OCI-M2 (cell line): Measurements from ENCODE around the gene ASB13.
"Not testable (repeated sequence)": the region's sequence is repeated elsewhere in the genome, so short reads cannot be mapped to it uniquely, and the experiment has no call there.

Experiments
- DNase-seq: peaks from one replicate; lab custom pipeline; 2025; ENCODE audit not compliant: unreplicated experiment; lab: John Stamatoyannopoulos, UW

The ASB13 gene

DNA sequence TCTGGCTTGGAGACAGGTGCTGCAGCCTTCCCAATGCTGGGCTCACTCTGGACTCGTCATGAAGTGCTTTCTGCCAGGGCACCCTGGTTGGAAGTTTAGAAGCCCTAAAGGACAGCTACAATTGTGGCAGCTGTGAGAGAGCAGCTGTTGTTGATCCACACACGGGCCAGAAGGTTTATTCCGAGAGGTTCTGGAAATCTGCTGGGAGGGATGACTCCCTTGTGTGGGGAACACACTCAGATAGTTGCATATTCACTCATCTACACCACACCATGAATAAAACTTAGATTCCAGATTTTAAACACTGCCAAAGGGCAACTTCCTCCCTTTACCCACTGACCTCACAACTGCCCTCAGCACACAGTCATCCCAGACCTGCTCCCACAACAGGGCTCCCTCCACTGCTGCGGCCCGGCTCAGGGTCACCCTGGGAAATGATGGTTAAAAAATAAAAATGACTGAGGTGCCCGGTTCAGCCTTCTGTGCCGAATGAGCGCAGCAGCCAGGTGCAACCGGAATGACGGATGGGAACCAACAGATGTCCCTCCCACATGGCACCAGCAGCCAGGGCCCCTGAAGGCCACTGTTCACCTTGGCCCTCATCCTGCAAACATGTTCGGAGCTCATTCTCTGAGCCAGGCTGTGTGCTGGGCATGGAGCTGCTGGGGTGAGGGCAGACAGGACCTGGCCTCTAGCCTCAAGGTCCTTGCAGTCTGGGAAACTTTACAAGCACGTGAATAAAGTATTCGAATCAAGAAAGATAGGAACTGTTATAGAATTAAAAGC, 40.2 kb downstream of the ASB13 start:
- no peak for DNase-seq

DNA sequence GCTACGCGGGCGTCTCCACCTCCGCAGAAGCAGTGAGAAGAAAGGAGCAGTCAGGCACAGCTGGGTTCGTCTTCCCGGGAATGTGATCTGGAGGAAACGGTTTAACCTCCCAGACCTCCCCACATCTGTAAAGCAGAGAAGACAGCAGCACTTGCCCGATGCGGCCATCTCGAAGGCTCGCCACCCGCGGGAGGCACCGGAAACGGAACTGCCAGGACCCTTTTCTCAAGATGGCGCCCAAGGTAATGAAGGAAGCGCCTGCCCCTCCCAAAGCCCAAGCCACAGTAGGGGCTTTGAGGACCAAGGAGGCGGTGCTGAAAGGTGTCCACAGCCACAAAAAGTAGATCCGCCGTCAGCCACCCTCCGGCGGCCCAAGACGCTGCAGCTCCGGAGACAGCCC, 41.7 kb downstream of the ASB13 start:
- no peak for DNase-seq

DNA sequence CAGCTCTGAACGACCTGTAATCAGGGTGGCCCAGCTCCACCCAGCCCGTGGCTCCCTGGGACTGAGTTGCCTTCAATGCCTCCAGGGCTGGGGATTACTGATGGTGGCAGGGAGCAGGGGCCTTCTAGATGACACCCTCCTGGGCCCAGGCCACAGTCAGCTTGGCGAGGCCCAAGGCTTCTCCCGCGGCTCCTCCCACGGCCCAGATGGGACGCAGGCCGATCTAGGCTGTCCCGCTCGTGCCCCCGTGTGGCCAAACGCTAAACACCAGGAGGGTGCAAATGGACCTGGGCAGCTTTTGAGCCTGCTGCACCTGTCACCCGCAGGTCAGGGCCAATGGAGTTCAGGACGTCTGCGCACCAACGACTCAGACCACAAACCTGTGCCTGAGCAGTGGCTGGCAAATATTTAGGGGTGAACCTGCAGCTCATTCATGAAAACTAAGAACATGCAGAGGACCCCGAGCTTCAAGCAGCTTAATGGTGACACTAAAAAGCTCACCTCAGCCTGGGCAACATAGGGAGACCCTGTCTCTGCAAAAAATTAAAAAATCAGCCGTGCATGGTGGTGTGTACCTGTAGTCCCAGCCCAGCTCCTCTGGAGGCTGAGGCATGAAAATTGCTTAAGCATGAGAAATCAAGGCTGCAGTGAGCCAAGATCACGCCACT, 43.2 kb downstream of the ASB13 start:
- DNase-seq = peak; percentile 7

GRCh38 chr10:5622186-5622960, 44.0 kb downstream of the ASB13 start:
- no peak for DNase-seq

DNA sequence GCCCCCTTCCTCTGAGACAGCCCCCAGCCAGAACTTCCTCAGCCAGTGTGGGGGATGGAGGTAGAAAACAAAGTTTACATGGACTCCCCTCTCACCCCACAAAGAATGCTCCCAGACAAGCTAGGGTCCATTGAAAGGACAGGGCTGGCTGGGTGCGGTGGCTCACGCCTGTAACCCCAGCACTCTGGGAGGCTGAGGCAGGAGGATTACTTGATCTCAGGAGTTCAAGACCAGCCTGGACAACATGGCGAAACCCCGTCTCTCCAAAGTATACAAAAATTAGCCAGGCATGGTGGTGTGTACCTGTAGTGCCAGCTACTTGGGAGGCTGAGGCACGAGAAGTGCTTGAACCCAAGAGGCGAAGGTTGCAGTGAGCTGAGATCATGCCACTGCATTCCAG, 45.0 kb downstream of the ASB13 start:
- DNase-seq = not testable (repeated sequence)

DNA sequence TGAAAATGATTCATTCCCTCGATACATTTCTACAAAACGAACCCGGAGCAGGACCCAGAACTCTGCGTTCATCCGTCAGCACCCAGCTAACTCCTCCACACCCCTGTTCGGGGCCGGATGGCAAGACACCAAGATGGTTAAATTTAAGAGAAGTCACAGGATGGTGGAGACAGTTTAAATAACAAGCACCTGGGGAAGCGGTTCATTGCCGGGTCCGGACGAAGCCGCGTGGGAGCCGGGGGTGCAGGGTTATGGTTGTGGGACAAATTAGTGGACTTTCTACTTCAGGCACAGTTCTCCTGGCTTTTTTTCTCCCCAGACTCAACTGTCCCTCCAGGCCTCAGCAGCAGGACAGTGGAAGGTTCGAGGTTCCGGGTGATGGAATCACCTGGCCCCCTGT, 45.4 kb downstream of the ASB13 start:
- DNase-seq = no peak

DNA sequence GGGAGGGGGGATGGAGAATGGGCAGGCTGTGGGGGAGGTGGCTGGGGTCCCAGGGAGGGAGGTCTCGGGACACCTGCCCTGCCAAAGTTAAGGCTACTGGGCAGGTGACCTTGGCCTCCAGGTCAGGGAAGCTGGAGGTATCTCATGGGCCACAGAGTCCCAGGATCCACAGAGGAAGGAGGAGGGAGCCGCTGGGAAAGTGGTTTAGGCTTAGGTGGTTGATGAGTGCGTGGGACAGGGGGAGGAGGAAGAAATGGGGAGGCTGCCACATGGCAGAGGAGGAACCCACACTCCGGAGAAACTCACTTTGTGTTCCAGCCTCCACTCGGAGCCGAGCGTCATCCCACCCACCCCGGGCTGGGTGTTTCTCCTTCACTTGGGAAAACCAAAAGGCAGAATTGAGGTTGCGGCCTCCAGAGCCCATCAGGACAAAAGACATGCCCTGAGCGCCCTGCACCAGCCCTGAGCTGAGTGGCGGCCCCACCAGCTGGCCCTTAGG, 46.1 kb downstream of the ASB13 start:
- no peak for DNase-seq

DNA sequence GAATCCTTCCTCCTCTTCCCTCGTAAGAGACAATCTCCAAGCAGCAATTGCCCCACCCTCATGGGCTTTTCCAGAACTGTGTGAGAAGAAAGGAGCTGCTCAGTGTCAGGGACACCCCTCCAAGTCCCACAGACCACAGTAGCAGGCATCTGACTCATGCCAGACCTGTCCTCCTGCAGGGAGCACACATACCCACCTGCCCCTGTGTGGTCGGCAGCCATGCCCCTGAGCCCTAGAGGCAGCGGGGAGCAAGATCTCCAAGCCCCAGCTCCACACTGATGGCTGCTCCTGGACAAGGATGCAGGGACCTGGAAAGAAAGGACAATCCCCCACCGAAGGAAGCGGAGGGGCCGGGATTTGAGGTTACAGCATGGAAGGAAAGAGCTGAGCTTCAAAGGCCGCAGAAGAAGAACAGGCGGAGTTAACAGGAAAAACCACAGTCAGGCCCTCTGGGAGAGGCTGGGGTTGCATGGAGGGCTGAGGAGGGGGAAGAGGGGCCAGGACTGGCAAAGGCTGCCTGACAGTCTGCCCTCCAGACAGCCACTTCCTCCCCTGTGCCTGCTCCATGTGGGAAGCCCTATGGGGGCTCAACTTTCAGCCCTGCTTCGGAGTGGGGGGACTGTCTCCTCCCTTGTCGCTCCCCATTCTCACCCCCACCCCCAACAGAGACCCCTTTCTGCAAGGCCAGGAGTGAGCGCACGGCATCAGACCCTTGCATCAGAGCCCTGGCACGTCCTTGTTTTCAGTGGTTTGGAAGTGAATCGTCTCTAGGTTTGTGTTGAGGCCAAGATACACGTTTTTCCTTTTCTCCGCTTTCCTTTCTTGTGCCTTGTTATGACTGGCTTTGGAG, 46.8 kb downstream of the ASB13 start:
- DNase-seq = no peak

GRCh38 chr10:5618829-5619228, 47.6 kb downstream of the ASB13 start:
- DNase-seq = no peak

DNA sequence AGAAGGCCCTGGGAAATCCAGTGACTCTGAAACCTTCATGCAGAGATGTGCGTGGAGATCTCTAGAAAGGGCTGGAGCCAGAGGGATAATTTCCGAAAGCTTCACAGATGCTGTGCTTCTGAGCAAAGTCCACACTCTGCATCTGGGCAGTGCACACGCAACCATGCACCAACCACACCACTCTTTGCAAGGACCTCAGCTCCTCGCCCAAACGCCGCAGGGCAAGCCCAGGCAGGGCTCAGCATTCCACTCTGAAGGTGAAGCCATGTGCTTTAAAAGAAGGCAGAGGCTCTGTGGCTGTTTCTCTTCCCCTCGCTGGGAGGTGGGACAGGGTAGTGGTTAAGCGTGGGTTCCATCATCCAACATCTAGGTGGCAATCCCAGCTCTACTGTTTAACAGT, 48.4 kb downstream of the ASB13 start:
- DNase-seq = no peak

DNA sequence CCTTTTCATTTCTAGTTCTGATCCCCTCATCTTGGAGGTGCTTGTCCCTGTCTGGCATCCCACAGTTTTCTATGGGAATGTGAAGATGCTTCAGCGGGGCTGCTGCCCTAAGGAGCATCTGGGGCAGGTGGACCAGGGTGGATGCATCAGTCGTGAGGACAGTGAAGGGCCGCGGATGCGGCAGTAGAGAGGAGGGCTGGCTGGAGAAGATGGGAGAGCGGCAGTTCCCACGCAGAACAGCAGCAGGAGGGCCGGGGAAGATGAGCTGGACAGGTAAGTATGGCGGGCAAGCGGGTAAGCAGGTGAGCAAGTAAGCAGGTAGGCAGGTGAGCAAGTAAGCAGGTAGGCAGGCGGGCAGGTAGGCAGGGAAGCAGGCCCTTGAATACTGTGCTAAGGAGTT, 48.9 kb downstream of the ASB13 start:
- DNase-seq = no peak

- DNase-seq = no peak
These were observed 49.6 kb downstream of the ASB13 start for GRCh38 chr10:5616836-5617235.

DNA sequence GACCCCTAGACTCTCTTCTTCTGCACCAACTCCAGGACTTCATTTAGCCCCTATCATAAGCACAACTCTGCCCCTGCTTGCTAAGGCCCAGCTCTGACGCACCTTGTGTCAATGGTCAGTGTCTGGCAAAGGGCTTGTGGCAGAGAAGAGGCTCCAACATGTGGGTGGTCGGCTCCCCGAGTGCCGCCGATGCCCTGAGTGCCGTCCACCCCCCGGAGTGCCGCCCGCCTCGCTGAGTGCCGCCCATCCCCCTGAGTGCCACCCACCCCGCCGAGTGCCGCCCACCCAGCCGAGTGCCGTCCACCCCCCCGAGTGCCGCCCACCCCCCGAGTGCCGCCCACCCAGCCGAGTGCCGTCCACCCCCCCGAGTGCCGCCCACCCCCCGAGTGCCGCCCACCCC, 50.3 kb downstream of the ASB13 start:
- no peak for DNase-seq

DNA sequence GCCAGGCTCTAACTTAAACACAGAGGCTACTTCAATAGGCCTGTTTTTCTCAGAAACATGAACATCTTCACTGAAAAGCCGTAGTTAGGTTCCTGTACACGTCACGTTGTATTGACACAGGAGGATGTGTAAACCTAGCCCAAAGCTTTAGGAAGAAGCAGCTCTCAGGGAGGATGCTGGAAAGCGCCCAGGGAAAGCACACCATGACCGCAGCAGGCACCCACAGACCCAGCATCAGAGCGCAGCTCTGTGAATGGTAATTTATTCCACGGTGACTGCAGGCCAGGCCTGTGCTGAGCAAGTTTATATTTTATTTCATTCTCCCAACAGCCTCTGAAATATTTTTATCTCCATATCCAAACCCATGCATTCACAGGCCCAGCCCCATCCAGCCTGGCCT, 51.1 kb downstream of the ASB13 start:
- no peak for DNase-seq

DNA sequence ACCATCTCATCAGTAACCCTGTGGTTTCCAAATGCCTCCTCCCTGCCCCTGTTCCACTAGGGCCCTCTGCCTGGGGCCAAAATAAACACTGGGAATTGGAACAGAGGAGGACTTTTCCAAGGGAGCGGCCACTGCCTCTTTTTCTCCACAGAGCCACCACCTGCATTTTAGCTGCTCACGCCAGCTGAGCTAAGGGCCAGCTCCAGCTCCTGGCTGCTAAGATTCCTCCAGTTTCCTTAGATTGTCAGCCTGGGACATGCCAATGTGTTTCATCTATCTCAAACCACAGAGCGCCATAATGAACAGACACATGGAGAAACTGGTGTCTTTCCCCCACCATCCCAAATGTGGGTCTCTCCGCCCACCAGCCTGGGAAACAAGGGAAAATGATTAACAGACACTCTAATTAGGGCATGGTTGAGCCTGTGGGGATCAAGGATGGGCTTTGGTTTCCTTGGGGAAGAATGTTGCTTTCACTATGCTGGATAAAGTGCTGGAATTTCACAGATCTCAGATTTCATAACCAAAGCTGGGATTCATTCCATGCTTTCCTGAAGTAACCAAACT, 52.2 kb downstream of the ASB13 start:
- no peak for DNase-seq

- DNase-seq = no peak
These were observed 52.8 kb downstream of the ASB13 start for GRCh38 chr10:5613481-5614154.

DNA sequence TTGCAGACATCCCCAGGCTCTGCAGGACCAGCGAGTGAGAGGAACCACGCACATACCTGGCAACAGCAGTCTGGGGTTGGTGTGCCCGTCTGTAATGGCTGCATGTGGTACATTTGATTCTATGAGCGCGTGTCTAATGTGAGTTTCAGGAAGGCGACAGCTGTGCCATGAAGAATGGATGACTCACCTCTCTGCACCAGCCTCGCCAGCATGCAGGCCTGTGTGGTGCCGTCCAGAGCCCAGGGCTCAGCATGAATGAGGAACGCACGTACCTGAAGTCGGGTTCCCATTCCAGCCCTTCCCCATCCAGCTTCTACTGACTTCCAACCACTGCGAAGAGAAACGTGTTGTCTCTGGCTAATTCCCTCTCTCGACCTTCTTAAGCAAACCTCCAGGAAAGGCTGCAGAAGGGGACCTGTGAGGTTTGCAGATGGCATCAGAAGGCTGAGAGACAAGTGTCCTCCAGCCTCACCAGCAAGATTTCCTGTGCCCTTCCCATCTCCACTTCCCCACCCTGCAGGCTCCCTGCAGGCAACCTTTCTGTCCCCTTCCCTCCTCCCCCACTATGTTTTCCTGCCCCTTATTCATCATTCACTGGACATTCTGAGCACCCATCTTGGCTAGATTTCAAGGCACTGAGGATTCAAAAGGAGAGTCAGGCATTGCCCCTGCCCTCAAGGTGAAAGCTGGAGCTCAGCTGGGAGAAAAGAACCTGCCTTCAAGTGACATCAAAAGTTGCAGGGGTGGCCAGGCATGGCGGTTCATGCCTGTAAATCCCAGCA, 54.3 kb downstream of the ASB13 start:
- DNase-seq = no peak

- DNase-seq = no peak
These were observed 56.3 kb downstream of the ASB13 start for GRCh38 chr10:5609952-5610616.
